CD4-positive, alpha-beta T cell (primary cell): ENCODE measurements around the gene TMED8. TPM values are rescaled to one million over a fixed set of nuclear protein-coding genes. Genes with fewer than 3 reads are reported as not detected.

Experiments used
- ATAC-seq: fragments of 200-7000 bp; cut with Tn5 transposase; one replicate; pipeline ENCODE4 v1.10.0; 2022; ENCODE audit warnings: mild to moderate bottlenecking; ENCODE audit not compliant: poor library complexity
- CTCF ChIA-PET: fragments of 350-600 bp; sonication (Branson Sonifier 250); formaldehyde crosslinking; loops from one replicate; lab custom pipeline; 2021; ENCODE audit warnings: antibody characterized with exemption, inconsistent platforms; lab: Charles Lee
- POLR2A ChIA-PET: fragments of 350-600 bp; sonication (Branson Sonifier 250); formaldehyde crosslinking; loops from one replicate; lab custom pipeline; 2021; ENCODE audit warnings: antibody characterized with exemption, inconsistent platforms; lab: Charles Lee
- DNase-seq, 14 experiments: peaks; one replicate each; pipeline ENCODE4 v3.0.0-alpha.2; 2013 to 2020; ENCODE audit warnings: mixed read lengths in 2 of 14
- H3K27ac ChIP-seq, 2 donors: one replicate each; pipeline versions ENCODE4 v1.5.1 to v1.7.0; 2013; ENCODE audit warnings: low read length in 2 of 2, low read depth in 1 of 2, mild to moderate bottlenecking in 1 of 2
- H3K27me3 ChIP-seq, 2 experiments: 1 replicate in 1 of 2; 2 replicates in 1 of 2; pipeline versions ENCODE4 v1.6.1 to v1.7.0; 2013; ENCODE audit warnings: low read length in 2 of 2, control low read depth in 1 of 2, mild to moderate bottlenecking in 1 of 2, moderate library complexity in 1 of 2; ENCODE audit not compliant: insufficient read depth in 2 of 2, control insufficient read depth in 1 of 2
- H3K36me3 ChIP-seq: one replicate; pipeline ENCODE4 v1.6.1; 2013; ENCODE audit warnings: low read length, control low read depth; ENCODE audit not compliant: insufficient read depth
- H3K4me1 ChIP-seq: one replicate; pipeline ENCODE4 v1.6.1; 2013; ENCODE audit warnings: low read length, control low read depth; ENCODE audit not compliant: insufficient read depth
- H3K4me3 ChIP-seq: one replicate; pipeline ENCODE4 v1.5.1; 2013; ENCODE audit warnings: mild to moderate bottlenecking, low read length, moderate library complexity
- H3K9me3 ChIP-seq, 2 experiments: 1 replicate in 1 of 2; 2 replicates in 1 of 2; pipeline versions ENCODE4 v1.6.1 to v1.7.0; 2013; ENCODE audit warnings: low read length in 2 of 2, mild to moderate bottlenecking in 2 of 2, control low read depth in 1 of 2, moderate library complexity in 1 of 2; ENCODE audit not compliant: control insufficient read depth in 1 of 2, insufficient read depth in 1 of 2
- H3K27ac Mint-ChIP-seq: one replicate; pipeline ENCODE4 v1.8.0; 2020; ENCODE audit warnings: mixed read lengths
- H3K27me3 Mint-ChIP-seq: one replicate; pipeline ENCODE4 v1.8.0; 2021; ENCODE audit warnings: mixed read lengths
- H3K36me3 Mint-ChIP-seq: one replicate; pipeline ENCODE4 v1.8.0; 2021; ENCODE audit warnings: low read depth, mixed read lengths
- H3K4me1 Mint-ChIP-seq: one replicate; pipeline ENCODE4 v1.8.0; 2021; ENCODE audit warnings: low read depth, mixed read lengths
- H3K4me3 Mint-ChIP-seq: one replicate; pipeline ENCODE4 v1.8.0; 2020; ENCODE audit warnings: mild to moderate bottlenecking, mixed read lengths
- H3K9me3 Mint-ChIP-seq: one replicate; pipeline ENCODE4 v1.8.0; 2020; ENCODE audit warnings: mixed read lengths
- intact Hi-C, 2 experiments: fragments of 100-400 bp; cut with DNase I in 1 of 2; cut with micrococcal nuclease in 1 of 2; formaldehyde crosslinking; loops; one replicate each; pipeline versions ENCODE4 v1.15.1 to v1.9.0; 2023 to 2025; cut with DNase I, micrococcal nuclease
- total RNA-seq, 174 experiments: library from RNA in 2 of 174; stranded (reverse) in 2 of 174; gene quantifications; one replicate each; pipeline ENCODE4 v1.2.3 and lab custom pipeline; 2021 to 2026
- TF ChIP-seq, protein P1 (sequence below): fragments of 200-600 bp; IDR thresholded peaks from one replicate; pipeline ENCODE4 v1.8.0; 2022; ENCODE audit warnings: antibody characterized with exemption, mild to moderate bottlenecking

The TMED8 gene
- total RNA-seq, 2 experiments from 2014 or later = 4.9 to 5.1 TPM

DNA sequence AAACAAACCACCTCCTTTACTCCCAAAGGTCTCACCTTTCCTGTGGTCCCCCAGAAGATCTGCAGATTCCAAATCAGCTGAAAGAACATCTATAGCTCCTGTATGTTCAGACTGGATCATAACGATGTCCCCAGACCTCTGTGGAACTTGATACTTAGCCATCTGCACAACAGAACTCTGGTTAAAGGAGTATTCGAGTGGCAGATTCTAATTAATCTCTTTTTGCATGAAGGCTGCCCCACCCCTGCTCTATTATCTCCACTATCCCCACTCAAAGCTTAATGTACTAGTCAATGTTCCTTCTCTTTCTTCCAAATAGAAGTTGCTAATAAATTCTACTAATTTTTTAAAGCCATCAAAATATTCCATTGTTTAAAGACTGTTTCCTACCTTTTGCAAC lies 33.2 kb downstream of the TMED8 start:
- intact Hi-C loops = no loop called here
- Mint-ChIP-seq H3K4me3 (no peak overlapping the region), H3K9me3 (no peaks in the 10 kb centered on the region), H3K27me3 (no peaks in the 10 kb centered on the region), H3K36me3 (peaks cover 52% of the 10 kb centered on the region), H3K27ac (no peak overlapping the region), H3K4me1 (no peaks in the 10 kb centered on the region)
- H3K27me3 ChIP-seq = no peaks in the 10 kb centered on the region
- DNase-seq (no peak), ATAC-seq (no peak)
- no peak overlapping the region for H3K4me3 ChIP-seq
- H3K27ac ChIP-seq = no peak overlapping the region
- TF ChIP-seq, protein P1, sequence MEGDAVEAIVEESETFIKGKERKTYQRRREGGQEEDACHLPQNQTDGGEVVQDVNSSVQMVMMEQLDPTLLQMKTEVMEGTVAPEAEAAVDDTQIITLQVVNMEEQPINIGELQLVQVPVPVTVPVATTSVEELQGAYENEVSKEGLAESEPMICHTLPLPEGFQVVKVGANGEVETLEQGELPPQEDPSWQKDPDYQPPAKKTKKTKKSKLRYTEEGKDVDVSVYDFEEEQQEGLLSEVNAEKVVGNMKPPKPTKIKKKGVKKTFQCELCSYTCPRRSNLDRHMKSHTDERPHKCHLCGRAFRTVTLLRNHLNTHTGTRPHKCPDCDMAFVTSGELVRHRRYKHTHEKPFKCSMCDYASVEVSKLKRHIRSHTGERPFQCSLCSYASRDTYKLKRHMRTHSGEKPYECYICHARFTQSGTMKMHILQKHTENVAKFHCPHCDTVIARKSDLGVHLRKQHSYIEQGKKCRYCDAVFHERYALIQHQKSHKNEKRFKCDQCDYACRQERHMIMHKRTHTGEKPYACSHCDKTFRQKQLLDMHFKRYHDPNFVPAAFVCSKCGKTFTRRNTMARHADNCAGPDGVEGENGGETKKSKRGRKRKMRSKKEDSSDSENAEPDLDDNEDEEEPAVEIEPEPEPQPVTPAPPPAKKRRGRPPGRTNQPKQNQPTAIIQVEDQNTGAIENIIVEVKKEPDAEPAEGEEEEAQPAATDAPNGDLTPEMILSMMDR = no peak
- ChIA-PET CTCF (no interaction called here), POLR2A (no interaction called here)
- H3K9me3 ChIP-seq = no peaks in the 10 kb centered on the region
- H3K4me1 ChIP-seq = no peaks in the 10 kb centered on the region
- peaks cover 43% of the 10 kb centered on the region for H3K36me3 ChIP-seq

DNA sequence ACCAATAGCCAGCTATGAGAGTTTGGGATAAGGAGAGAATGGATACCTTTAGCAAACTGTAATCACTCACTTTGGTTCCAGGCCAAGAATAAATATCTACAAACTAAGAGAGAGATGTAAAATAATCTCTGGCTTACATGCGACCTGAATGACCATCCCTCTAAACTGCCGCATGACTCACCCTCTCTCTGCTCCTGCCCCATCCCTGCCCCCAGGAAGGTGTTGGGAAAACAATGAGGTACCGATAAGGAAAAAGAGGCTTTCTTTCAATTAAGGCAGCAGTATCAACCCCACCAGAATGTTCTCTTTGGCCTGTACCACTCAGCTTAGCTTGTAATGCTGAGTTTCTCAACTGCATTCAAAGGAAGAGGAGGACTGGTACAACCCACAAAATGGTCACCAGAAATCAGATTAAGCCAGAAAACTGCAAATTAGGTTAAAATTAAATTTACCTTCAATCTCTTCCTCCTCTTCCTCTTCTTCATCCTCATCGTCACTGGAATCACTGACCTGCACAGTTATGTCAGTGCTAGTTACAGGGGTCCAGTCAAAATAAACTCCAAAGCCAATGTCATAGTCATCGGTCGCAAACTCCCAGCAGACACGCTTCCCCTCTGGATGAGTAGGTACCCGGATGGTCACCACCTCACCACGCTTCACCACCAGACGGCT lies 34.0 kb downstream of the TMED8 start:
- Histone ChIP-seq H3K27ac (no peak overlapping the region), H3K4me1 (no peaks in the 10 kb centered on the region), H3K27me3 (no peaks in the 10 kb centered on the region), H3K9me3 (no peaks in the 10 kb centered on the region), H3K4me3 (no peak overlapping the region), H3K36me3 (peaks cover 43% of the 10 kb centered on the region)
- Mint-ChIP-seq H3K4me3 (no peak overlapping the region), H3K36me3 (peaks cover 56% of the 10 kb centered on the region), H3K4me1 (no peaks in the 10 kb centered on the region), H3K9me3 (no peaks in the 10 kb centered on the region), H3K27me3 (no peaks in the 10 kb centered on the region), H3K27ac (no peak overlapping the region)
- TF ChIP-seq, protein P1 = no peak
- intact Hi-C loops = no loop called here
- ChIA-PET POLR2A (no interaction called here), CTCF (no interaction called here)
- DNase-seq = no peak
- no peak for ATAC-seq

DNA sequence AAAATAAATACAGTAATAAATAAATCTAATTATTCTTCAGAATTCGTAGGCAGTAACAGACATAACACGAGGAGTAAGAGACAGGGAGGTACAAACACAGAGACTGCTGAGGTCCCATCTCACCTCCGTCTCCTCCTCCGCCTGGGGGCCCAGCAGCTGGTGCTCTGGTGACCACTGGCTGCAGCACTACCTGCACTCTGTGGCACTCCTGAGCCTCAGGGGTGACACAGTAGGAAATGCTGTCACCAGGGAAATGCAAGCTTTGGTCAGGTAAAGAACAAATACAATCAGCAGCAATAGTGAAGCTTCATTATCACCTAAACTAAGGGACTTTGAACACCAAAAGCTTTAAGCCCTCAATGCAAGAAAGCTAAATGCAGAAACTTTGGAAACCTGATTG lies 36.5 kb downstream of the TMED8 start:
- Mint-ChIP-seq H3K9me3 (no peaks in the 10 kb centered on the region), H3K4me3 (no peak overlapping the region), H3K27ac (no peak overlapping the region), H3K36me3 (peaks cover 46% of the 10 kb centered on the region), H3K27me3 (no peaks in the 10 kb centered on the region), H3K4me1 (no peaks in the 10 kb centered on the region)
- intact Hi-C loops = no loop called here
- Histone ChIP-seq H3K4me1 (no peaks in the 10 kb centered on the region), H3K4me3 (no peak overlapping the region), H3K36me3 (peaks cover 43% of the 10 kb centered on the region), H3K27ac (no peak overlapping the region), H3K9me3 (no peaks in the 10 kb centered on the region), H3K27me3 (no peaks in the 10 kb centered on the region)
- TF ChIP-seq, protein P1 = no peak
- CTCF ChIA-PET = no interaction called here
- ATAC-seq (no peak), DNase-seq (no peak)
- POLR2A ChIA-PET = no interaction called here
